ENCODE data around the gene ERCC6. TPM values are rescaled to one million over a fixed set of nuclear protein-coding genes. Genes with fewer than 3 reads are reported as not detected.

Gene ERCC6
- total RNA-seq, 1 experiment from 2014 or later: 18.2 TPM

GRCh38 chr10:49518982-49519578 is 19.8 kb downstream of the ERCC6 start:
- Histone ChIP-seq H3K23me2 (ENCODE audit: insufficient read length, low read depth, low read length, poor library complexity, severe bottlenecking) (no peaks in the 10 kb centered on the region), H3K9me3 (ENCODE audit: control insufficient read depth, low read depth, low read length) (no peaks in the 10 kb centered on the region), H3K14ac (ENCODE audit: insufficient read depth, low read length) (no peak overlapping the region), H2BK5ac (ENCODE audit: insufficient read length, low read length) (no peak overlapping the region), H2AK5ac (ENCODE audit: insufficient read length, low read length) (no peak overlapping the region), H2BK120ac (ENCODE audit: low read depth, low read length, poor library complexity, severe bottlenecking) (no peak overlapping the region), H4K20me1 (ENCODE audit: control insufficient read depth, insufficient read depth, insufficient read length) (no peaks in the 10 kb centered on the region), H3K27me3 (ENCODE audit: insufficient read depth, low read length) (no peaks in the 10 kb centered on the region), H3K4me1 (ENCODE audit: insufficient read depth, low read length) (no peaks in the 10 kb centered on the region), H3K9ac (ENCODE audit: extremely low read depth, insufficient read length, low read length) (no peak overlapping the region), H3K4ac (ENCODE audit: low read depth, low read length) (no peak overlapping the region), H3T11ph (ENCODE audit: low read length) (no peak overlapping the region), H2BK20ac (ENCODE audit: low read depth, low read length, poor library complexity, severe bottlenecking) (no peak overlapping the region), H3K56ac (ENCODE audit: insufficient read length, low read depth, low read length) (no peak overlapping the region), H3K23ac (ENCODE audit: insufficient read length, low read depth, low read length) (no peak overlapping the region), H2AFZ (ENCODE audit: low read length) (no peak overlapping the region), H3K27ac (ENCODE audit: insufficient read length, low read depth, low read length) (no peak overlapping the region), H3K79me2 (ENCODE audit: insufficient read depth, low read length) (no peaks in the 10 kb centered on the region), H3K18ac (ENCODE audit: insufficient read length, low read depth, low read length) (no peak overlapping the region), H2BK15ac (ENCODE audit: low read depth, low read length) (no peak overlapping the region), H4K5ac (ENCODE audit: insufficient read length, low read depth, low read length) (no peak overlapping the region), H4K8ac (replicated peaks; ENCODE audit: insufficient read length, low read depth, low read length) (no peak overlapping the region), H3K4me2 (ENCODE audit: insufficient read depth, insufficient read length, low read length) (no peak overlapping the region), H4K91ac (ENCODE audit: insufficient read length, low read depth, low read length) (no peak overlapping the region), H3K79me1 (ENCODE audit: insufficient read depth, low read depth, low read length, poor library complexity, severe bottlenecking) (peaks cover 2% of the 10 kb centered on the region), H2BK12ac (ENCODE audit: insufficient read length, low read depth, low read length) (no peak overlapping the region)
- Mint-ChIP-seq H3K4me1 (peaks cover 14 to 20% of the 10 kb centered on the region in 2 experiments), H3K36me3 (ENCODE audit: insufficient read depth in 1 of 3, low read depth in 3 of 3) (peaks cover 2 to 8% (median 5%) of the 10 kb centered on the region in 3 experiments; a peak in 6 of 7 replicates), H3K9me3 (no peaks in the 10 kb centered on the region), H3K27me3 (ENCODE audit: low read depth) (no peaks in the 10 kb centered on the region), H3K4me3 (no peak overlapping the region), H3K27ac (no peak overlapping the region)
- TF ChIP-seq CTCF (conservative IDR thresholded peaks at IDR 0.05): peak; percentile 75
- no CpG with 5 or more reads among the region's 3 CpGs for WGBS (ENCODE audit: extremely low coverage, insufficient read length, low lambda C conversion rate)
- peak; percentile 38 for DNase-seq
